ENCODE data around the gene NT5C2.

GRCh38 chr10:103196516-103196915 is 3.4 kb upstream of the NT5C2 start:
- TF ChIP-seq POLR2A (IDR thresholded peaks at IDR 0.05) (no peak), CTCF (IDR thresholded peaks at IDR 0.05) (no peak)
